Immature natural killer cell (primary cell): ENCODE results near the gene MTIF2. TPM values are rescaled to one million over a fixed set of nuclear protein-coding genes. Genes with fewer than 3 reads are reported as not detected.
"Not testable (repeated sequence)": the region's sequence is repeated elsewhere in the genome, so short reads cannot be mapped to it uniquely, and the experiment has no call there.

Experiments
- DNase-seq, 3 donors: peaks; one replicate each; pipeline ENCODE4 v3.0.0; 2022; ENCODE audit warnings: mixed read lengths in 1 of 3
- H3K27ac Mint-ChIP-seq, 6 donors: one replicate each; pipeline ENCODE4 v1.8.0; 2020; ENCODE audit warnings: mixed read lengths in 6 of 6, mild to moderate bottlenecking in 5 of 6, inconsistent platforms in 4 of 6, moderate library complexity in 3 of 6
- H3K27me3 Mint-ChIP-seq, 3 donors: one replicate each; pipeline ENCODE4 v1.8.0; 2020 to 2021; ENCODE audit warnings: low read depth in 3 of 3, mild to moderate bottlenecking in 3 of 3, mixed read lengths in 3 of 3, moderate library complexity in 3 of 3, inconsistent platforms in 1 of 3
- H3K36me3 Mint-ChIP-seq, 3 donors: one replicate each; pipeline ENCODE4 v1.8.0; 2020; ENCODE audit warnings: mixed read lengths in 3 of 3, inconsistent platforms in 2 of 3, mild to moderate bottlenecking in 2 of 3
- H3K4me1 Mint-ChIP-seq, 2 donors: one replicate each; pipeline ENCODE4 v1.8.0; 2020; ENCODE audit warnings: inconsistent platforms in 2 of 2, mild to moderate bottlenecking in 2 of 2, mixed read lengths in 2 of 2, moderate library complexity in 1 of 2
- H3K4me3 Mint-ChIP-seq, 5 donors: one replicate each; pipeline ENCODE4 v1.8.0; 2020; ENCODE audit warnings: mild to moderate bottlenecking in 5 of 5, mixed read lengths in 5 of 5, inconsistent platforms in 3 of 5, moderate library complexity in 3 of 5
- H3K9me3 Mint-ChIP-seq, 6 donors: one replicate each; pipeline ENCODE4 v1.8.0; 2020; ENCODE audit warnings: mild to moderate bottlenecking in 6 of 6, mixed read lengths in 6 of 6, inconsistent platforms in 4 of 6, moderate library complexity in 3 of 6
- polyA plus RNA-seq, 3 donors: library from polyadenylated mRNA; unstranded; fragments of 300-500 nt; fragmentation: Illumina TruSeq; gene quantifications; one replicate each; pipeline ENCODE4 v1.2.3, GENCODE V29; 2021

The MTIF2 gene
- polyA plus RNA-seq, 3 donors from 2014 or later = 5.2 to 17.7 (median 10.6) TPM

DNA sequence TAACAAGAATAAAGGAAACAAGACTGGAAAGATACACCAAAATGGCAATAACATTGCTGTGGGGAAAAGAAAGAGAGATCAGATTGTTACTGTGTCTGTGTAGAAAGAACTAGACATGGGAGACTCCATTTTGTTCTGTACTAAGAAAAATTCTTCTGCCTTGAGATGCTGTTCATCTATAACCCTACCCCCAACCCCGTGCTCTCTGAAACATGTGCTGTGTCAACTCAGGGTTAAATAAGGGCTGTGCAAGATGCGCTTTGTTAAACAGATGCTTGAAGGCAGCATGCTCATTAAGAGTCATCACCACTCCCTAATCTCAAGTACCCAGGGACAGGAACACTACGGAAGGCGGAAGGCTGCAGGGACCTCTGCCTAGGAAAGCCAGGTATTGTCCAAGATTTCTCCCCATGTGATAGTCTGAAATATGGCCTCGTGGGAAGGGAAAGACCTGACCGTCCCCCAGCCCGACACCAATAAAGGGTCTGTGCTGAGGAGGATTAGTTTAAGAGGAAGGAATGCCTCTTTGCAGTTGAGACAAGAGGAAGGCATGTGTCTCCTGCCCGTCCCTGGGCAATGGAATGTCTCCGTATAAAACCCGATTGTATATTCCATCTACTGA, 10.3 kb upstream of the MTIF2 start:
- H3K36me3 Mint-ChIP-seq, H3K27me3 Mint-ChIP-seq, H3K9me3 Mint-ChIP-seq, DNase-seq: not testable (repeated sequence)
- Mint-ChIP-seq H3K27ac (peak overlapping the region in 1 of 6 donors; percentile 20), H3K4me1 (peaks cover 22 to 27% of the 10 kb centered on the region in 2 donors), H3K4me3 (peak overlapping the region in 1 of 5 donors; percentile 8)

DNA sequence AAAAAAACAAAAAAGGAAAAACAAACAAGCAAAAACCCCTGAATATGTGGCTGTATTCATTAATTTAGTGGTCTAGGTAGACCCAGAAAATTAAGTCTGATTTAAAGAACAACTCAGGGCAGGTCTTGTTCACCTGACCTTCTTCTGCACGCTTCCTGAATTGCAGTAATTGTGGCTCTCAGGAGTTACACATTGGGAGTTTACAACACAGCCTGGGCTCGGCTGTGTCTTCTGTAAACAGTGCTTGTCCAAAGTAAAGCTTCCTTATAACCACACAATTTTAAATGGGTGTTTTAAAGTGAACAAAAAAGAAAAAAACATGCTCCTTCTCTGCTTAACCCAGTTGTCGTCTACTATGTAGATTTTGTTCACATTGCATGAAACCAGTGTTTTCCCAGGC, 8.3 kb upstream of the MTIF2 start:
- no peaks in the 10 kb centered on the region for H3K36me3 Mint-ChIP-seq
- H3K4me1 Mint-ChIP-seq = peaks cover 5 to 7% of the 10 kb centered on the region in 2 donors
- H3K27me3 Mint-ChIP-seq = peaks cover 0 to 5% (median 0%) of the 10 kb centered on the region in 3 donors
- H3K4me3 Mint-ChIP-seq = no peak overlapping the region
- no peak overlapping the region for H3K27ac Mint-ChIP-seq
- no peak for DNase-seq
- H3K9me3 Mint-ChIP-seq = no peaks in the 10 kb centered on the region

DNA sequence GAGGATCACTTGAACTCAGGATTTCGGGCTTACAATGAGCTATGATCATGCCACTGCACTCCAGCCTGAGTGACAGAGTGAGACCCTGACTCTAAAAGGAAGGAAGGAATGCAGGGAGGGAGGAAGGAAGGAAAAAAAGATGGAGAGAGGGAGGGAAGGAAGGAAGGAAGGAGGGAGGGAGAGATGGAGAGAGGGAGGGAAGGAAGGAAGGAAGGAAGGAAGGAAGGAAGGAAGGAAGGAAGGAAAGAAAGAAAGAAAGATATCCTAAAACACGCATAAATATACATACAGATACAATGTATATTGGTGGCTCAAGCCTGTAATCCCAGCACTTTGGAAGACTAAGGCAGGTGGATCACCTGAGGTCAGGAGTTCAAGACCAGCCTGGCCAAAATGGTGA, 5.3 kb upstream of the MTIF2 start:
- H3K36me3 Mint-ChIP-seq, H3K27ac Mint-ChIP-seq, H3K9me3 Mint-ChIP-seq, H3K27me3 Mint-ChIP-seq, DNase-seq: not testable (repeated sequence)
- Mint-ChIP-seq H3K4me3 (peak overlapping the region in 1 of 5 donors; percentile 40), H3K4me1 (peaks cover 13% of the 10 kb centered on the region in 2 donors)

- H3K9me3 Mint-ChIP-seq = no peaks in the 10 kb centered on the region
- peaks cover 29 to 33% of the 10 kb centered on the region in 2 donors for H3K4me1 Mint-ChIP-seq
- H3K4me3 Mint-ChIP-seq = peak overlapping the region; percentile 94 to 98 (median 95)
- H3K36me3 Mint-ChIP-seq = peaks cover under 1 to 5% (median 1%) of the 10 kb centered on the region in 3 donors
- H3K27ac Mint-ChIP-seq = peak overlapping the region; percentile 94 to 96 (median 96)
- DNase-seq = peak in 2 of 3 donors; percentile 11 to 19
- H3K27me3 Mint-ChIP-seq = peaks cover 1 to 17% (median 15%) of the 10 kb centered on the region in 3 donors
Observed at GRCh38 chr2:55269645-55269990, 587 bp upstream of the MTIF2 start.

GRCh38 chr2:55268288-55268906, 634 bp downstream of the MTIF2 start:
- H3K9me3 Mint-ChIP-seq = no peaks in the 10 kb centered on the region
- H3K27ac Mint-ChIP-seq = peak overlapping the region; percentile 94 to 96 (median 96)
- no peak for DNase-seq
- peaks cover 1 to 17% (median 15%) of the 10 kb centered on the region in 3 donors for H3K27me3 Mint-ChIP-seq
- H3K4me1 Mint-ChIP-seq = peaks cover 29 to 33% of the 10 kb centered on the region in 2 donors
- H3K4me3 Mint-ChIP-seq = peak overlapping the region; percentile 94 to 98 (median 95)
- peaks cover 10% of the 10 kb centered on the region in 3 donors for H3K36me3 Mint-ChIP-seq

DNA sequence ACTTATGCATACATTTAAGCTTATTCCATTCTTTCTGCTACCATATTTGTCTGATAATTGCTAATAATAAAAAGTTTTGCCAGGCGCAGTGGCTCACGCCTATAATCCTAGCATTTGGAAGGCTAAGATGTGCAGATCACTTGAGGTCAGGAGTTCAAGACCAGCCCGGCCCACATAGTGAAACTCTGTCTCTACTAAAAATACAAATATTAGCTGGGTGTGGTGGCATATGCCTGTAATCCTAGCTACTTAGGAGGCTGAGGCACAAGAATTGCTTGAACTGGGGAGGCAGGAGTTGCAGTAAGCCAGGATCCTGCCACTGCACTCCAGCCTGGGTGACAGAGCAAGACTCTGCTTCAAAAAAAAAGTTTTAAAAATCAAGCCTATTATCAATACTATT, 9.4 kb downstream of the MTIF2 start:
- not testable (repeated sequence) for H3K27ac Mint-ChIP-seq, H3K4me3 Mint-ChIP-seq, DNase-seq, H3K4me1 Mint-ChIP-seq, H3K27me3 Mint-ChIP-seq, H3K9me3 Mint-ChIP-seq
- peaks cover 15 to 18% (median 17%) of the 10 kb centered on the region in 3 donors for H3K36me3 Mint-ChIP-seq

DNA sequence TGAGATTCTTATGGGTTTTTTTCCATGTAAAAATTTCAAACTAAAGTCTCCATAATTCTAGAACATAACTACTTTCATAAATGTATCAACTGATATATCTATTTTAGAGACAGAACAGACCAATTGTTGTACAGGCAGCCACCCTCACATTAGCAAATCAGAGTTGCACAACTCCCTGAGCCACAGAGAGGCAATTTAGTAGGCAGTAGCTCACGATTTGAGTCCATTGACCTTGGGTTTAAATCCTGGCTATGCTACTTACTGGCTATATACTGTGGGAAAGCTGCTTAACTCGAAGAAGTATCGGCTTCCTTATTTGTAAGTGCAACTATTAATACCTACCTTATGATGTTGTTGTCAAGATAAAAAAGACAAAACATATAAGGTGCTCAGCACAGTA, 16.2 kb downstream of the MTIF2 start:
- Mint-ChIP-seq H3K4me3 (no peak overlapping the region), H3K36me3 (peaks cover 14 to 36% (median 18%) of the 10 kb centered on the region in 3 donors), H3K9me3 (no peaks in the 10 kb centered on the region), H3K4me1 (no peaks in the 10 kb centered on the region), H3K27me3 (no peaks in the 10 kb centered on the region), H3K27ac (no peak overlapping the region)
- no peak for DNase-seq

DNA sequence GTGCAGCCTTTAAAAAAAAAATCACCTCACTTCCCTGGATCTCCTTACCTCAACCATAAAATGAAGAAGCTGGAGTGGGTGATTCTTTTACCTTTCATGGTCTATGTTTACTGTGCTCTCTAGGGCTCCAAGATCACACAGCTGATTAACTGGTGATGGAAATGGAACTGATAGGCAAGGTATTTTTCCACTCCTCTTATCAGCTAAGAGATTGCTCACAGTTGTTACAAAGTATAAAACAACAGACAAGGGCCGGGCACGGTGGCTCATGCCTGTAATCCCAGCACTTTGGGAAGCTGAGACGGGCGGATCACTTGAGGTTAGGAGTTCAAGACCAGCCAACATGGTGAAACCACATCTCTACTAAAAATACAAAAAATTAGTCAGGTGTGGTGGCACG, 22.0 kb downstream of the MTIF2 start:
- no peaks in the 10 kb centered on the region for H3K27me3 Mint-ChIP-seq
- H3K4me1 Mint-ChIP-seq = no peaks in the 10 kb centered on the region
- no peaks in the 10 kb centered on the region for H3K9me3 Mint-ChIP-seq
- peaks cover 17 to 36% (median 18%) of the 10 kb centered on the region in 3 donors for H3K36me3 Mint-ChIP-seq
- H3K4me3 Mint-ChIP-seq = no peak overlapping the region
- no peak overlapping the region for H3K27ac Mint-ChIP-seq
- DNase-seq = no peak

DNA sequence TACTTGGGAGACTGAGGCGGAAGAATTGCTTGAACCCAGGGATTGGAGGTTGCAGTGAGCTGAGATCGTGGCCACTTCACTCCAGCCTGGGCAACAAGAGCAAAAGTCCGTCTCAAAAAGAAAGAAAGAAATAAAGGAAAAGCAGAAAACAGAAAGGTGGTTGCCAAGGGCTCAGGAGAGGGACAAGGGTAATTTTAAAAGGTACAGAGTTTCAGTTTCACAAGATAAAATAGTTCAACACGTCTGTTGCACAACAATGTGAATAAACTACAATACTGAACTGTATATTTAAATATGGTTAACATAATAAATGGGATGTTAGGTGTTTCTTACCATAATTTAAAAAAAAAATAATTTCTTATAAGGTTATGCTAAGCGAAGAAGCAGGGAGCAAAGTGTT, 23.6 kb downstream of the MTIF2 start:
- no peak overlapping the region for H3K4me3 Mint-ChIP-seq
- no peaks in the 10 kb centered on the region for H3K4me1 Mint-ChIP-seq
- H3K27ac Mint-ChIP-seq = no peak overlapping the region
- no peaks in the 10 kb centered on the region for H3K27me3 Mint-ChIP-seq
- DNase-seq = no peak
- H3K9me3 Mint-ChIP-seq = no peaks in the 10 kb centered on the region
- H3K36me3 Mint-ChIP-seq = peaks cover 12 to 29% (median 17%) of the 10 kb centered on the region in 3 donors

DNA sequence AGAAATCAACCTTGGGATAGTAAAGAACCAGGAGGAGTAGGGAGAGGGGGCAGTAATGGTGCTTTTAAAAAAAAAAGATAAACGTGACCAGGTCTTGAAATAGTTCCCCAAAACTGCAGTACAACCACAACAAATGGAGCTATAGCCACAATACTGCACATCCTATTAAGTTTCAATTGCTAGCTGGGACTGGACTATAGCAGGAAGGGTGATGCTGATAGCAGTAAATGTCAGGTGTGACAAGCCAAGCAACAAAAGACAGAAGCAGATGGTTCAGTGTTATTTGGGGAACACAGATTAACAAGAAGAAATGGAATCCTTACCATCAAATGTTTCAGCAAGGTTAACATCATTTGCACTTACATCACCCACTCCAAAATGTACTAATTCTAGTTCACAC, 26.4 kb downstream of the MTIF2 start:
- peaks cover 19 to 26% (median 19%) of the 10 kb centered on the region in 3 donors for H3K36me3 Mint-ChIP-seq
- no peak for DNase-seq
- H3K27ac Mint-ChIP-seq = peak overlapping the region in 1 of 6 donors; percentile 51
- no peaks in the 10 kb centered on the region for H3K9me3 Mint-ChIP-seq
- H3K4me3 Mint-ChIP-seq = no peak overlapping the region
- no peaks in the 10 kb centered on the region for H3K4me1 Mint-ChIP-seq
- no peaks in the 10 kb centered on the region for H3K27me3 Mint-ChIP-seq

GRCh38 chr2:55241582-55241981, 27.4 kb downstream of the MTIF2 start:
- H3K4me3 Mint-ChIP-seq, DNase-seq, H3K27me3 Mint-ChIP-seq, H3K4me1 Mint-ChIP-seq, H3K27ac Mint-ChIP-seq, H3K9me3 Mint-ChIP-seq: not testable (repeated sequence)
- H3K36me3 Mint-ChIP-seq = peaks cover 15 to 19% (median 19%) of the 10 kb centered on the region in 3 donors

DNA sequence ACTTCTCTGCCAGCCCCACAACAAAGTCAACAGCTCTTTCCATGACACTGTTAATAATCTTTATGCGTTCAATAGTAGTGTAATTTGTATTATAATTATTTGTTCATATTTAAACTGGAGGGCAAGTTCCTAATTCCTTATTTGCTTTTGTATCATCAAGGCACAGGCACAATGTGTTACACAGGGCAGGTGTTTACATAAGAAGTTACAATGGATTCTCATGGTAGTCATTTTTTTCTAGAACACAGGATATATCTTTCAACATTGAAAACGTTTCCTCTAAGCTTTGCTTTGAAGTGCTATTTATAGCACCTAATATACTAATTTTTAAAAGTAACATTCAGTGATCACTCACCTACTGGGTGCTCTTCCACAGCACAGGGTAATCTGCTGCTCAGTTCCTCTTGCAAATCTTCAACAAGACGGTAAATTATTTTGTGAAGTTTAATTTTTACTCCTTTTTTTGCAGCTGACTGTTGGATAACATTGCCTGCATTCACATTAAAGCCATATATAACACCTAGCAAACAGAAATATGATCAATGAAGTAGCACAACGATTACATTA, 29.3 kb downstream of the MTIF2 start:
- H3K4me3 Mint-ChIP-seq = no peak overlapping the region
- DNase-seq = no peak
- peaks cover 2 to 11% of the 10 kb centered on the region in 2 donors for H3K4me1 Mint-ChIP-seq
- H3K9me3 Mint-ChIP-seq = no peaks in the 10 kb centered on the region
- H3K27me3 Mint-ChIP-seq = no peaks in the 10 kb centered on the region
- peaks cover 12 to 16% (median 14%) of the 10 kb centered on the region in 3 donors for H3K36me3 Mint-ChIP-seq
- no peak overlapping the region for H3K27ac Mint-ChIP-seq

GRCh38 chr2:55236992-55237543, 32.0 kb downstream of the MTIF2 start:
- Mint-ChIP-seq H3K27me3 (peaks cover 10 to 13% (median 12%) of the 10 kb centered on the region in 3 donors), H3K4me1 (peaks cover 18 to 38% of the 10 kb centered on the region in 2 donors), H3K36me3 (peaks cover 6 to 22% (median 11%) of the 10 kb centered on the region in 3 donors), H3K9me3 (no peaks in the 10 kb centered on the region), H3K27ac (peak overlapping the region in 1 of 6 donors; percentile 17), H3K4me3 (no peak overlapping the region)
- no peak for DNase-seq
